ENCODE data around the gene ANKRD55. TPM values are rescaled to one million over a fixed set of nuclear protein-coding genes. Genes with fewer than 3 reads are reported as not detected.

Gene ANKRD55
- total RNA-seq, 1 donor from 2014 or later, result not detected

DNA sequence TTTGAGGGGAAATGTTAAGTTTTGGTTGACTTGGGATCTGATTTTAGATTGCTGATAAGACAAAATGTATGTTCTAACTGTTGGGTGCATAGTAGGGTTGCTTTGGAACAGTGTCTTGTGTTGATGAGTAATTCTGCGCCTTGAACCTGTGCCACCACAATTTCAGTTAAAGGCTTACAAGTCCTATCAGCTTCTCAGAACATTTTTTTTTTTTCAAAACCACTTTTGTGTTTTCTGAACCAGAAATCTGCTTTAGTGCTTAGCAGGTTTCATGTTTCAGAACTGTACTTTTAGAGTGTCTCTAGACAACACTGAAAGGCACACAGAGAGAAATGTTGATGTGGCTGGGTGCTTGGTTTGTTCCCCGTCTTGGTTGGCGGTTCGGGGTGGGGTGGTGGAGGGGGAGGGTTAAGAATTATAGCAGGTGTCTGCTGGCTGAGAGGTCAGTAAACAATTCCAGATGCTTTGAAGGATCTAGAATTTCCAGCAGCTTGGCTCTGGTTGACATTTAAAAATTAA is 84.6 kb downstream of the ANKRD55 start:
- H2AFZ ChIP-seq (ENCODE audit: low read depth, low read length), result no peak overlapping the region
- Mint-ChIP-seq H3K4me3 (ENCODE audit: unreplicated experiment) (no peak overlapping the region), H3K4me1 (ENCODE audit: low read depth, unreplicated experiment) (peaks cover 6% of the 10 kb centered on the region), H3K27ac (ENCODE audit: unreplicated experiment) (no peak overlapping the region), H3K36me3 (ENCODE audit: low read depth, unreplicated experiment) (no peaks in the 10 kb centered on the region), H3K9me3 (ENCODE audit: unreplicated experiment) (no peaks in the 10 kb centered on the region), H3K27me3 (ENCODE audit: low read depth, unreplicated experiment) (peaks cover 6% of the 10 kb centered on the region)
- H3K79me2 ChIP-seq (ENCODE audit: insufficient read depth, low read length), result no peaks in the 10 kb centered on the region
- no peak overlapping the region for H3K27ac ChIP-seq (ENCODE audit: low read depth, low read length)
- no peaks in the 10 kb centered on the region for H3K4me1 ChIP-seq (ENCODE audit: insufficient read depth, low read length)
- H3K4me2 ChIP-seq (ENCODE audit: low read length), result no peak overlapping the region
- H3K4me3 ChIP-seq (ENCODE audit: insufficient read depth, low read depth, low read length), result no peak overlapping the region
- no peaks in the 10 kb centered on the region for H3K9me3 ChIP-seq (ENCODE audit: insufficient read depth, low read depth, low read length)
- no peaks in the 10 kb centered on the region for H4K20me1 ChIP-seq (ENCODE audit: insufficient read depth, low read length)
- H3K36me3 ChIP-seq (ENCODE audit: insufficient read depth, low read length), result no peaks in the 10 kb centered on the region
- H3K27me3 ChIP-seq (ENCODE audit: insufficient read depth, low read length), result no peaks in the 10 kb centered on the region
- DNase-seq (ENCODE audit: low read depth) (no peak), FAIRE-seq (no peak)
- no peak overlapping the region for H3K9ac ChIP-seq (ENCODE audit: low read length)
- TF ChIP-seq EZH2 (IDR thresholded peaks at IDR 0.05; ENCODE audit: insufficient read depth, low read length), result no peak
- TF ChIP-seq, protein P1, sequence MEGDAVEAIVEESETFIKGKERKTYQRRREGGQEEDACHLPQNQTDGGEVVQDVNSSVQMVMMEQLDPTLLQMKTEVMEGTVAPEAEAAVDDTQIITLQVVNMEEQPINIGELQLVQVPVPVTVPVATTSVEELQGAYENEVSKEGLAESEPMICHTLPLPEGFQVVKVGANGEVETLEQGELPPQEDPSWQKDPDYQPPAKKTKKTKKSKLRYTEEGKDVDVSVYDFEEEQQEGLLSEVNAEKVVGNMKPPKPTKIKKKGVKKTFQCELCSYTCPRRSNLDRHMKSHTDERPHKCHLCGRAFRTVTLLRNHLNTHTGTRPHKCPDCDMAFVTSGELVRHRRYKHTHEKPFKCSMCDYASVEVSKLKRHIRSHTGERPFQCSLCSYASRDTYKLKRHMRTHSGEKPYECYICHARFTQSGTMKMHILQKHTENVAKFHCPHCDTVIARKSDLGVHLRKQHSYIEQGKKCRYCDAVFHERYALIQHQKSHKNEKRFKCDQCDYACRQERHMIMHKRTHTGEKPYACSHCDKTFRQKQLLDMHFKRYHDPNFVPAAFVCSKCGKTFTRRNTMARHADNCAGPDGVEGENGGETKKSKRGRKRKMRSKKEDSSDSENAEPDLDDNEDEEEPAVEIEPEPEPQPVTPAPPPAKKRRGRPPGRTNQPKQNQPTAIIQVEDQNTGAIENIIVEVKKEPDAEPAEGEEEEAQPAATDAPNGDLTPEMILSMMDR (IDR thresholded peaks at IDR 0.05; ENCODE audit: insufficient read depth, low read depth, low read length), result no peak

DNA sequence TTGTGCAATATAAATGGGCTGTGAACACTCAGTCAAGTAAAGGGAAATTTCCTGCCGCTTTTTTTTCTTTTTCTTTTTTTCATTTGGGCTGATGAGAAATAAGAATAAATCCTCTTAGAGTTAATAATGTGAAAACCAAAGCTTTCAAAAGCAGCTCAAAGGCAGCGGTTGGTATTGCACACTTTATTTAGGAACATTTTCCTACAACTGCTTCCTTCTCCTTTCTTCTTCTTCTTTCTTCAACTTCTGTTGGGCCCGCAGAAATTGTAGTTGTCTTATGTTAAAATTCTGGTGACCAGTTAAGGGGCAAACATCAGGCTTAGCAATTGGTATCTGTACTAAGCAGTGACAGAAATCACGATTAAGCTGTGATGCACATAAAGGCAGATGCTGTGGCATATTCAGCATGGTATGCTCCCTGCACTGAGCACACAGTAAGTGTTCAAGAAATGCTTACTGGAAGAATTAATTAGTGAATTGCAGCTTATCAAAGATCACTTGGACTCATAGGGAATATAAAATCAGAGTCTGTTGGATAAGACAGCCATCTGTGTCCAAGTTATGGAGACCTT is 85.4 kb downstream of the ANKRD55 start:
- no peak overlapping the region for H2AFZ ChIP-seq (ENCODE audit: low read depth, low read length)
- FAIRE-seq (no peak), DNase-seq (ENCODE audit: low read depth) (no peak)
- peaks cover 13% of the 10 kb centered on the region for H3K27me3 Mint-ChIP-seq (ENCODE audit: low read depth, unreplicated experiment)
- H3K36me3 ChIP-seq (ENCODE audit: insufficient read depth, low read length), result no peaks in the 10 kb centered on the region
- peaks cover 2% of the 10 kb centered on the region for H3K9me3 Mint-ChIP-seq (ENCODE audit: unreplicated experiment)
- H3K4me1 ChIP-seq (ENCODE audit: insufficient read depth, low read length), result no peaks in the 10 kb centered on the region
- no peak overlapping the region for H3K27ac ChIP-seq (ENCODE audit: low read depth, low read length)
- H3K4me3 Mint-ChIP-seq (ENCODE audit: unreplicated experiment), result no peak overlapping the region
- H4K20me1 ChIP-seq (ENCODE audit: insufficient read depth, low read length), result no peaks in the 10 kb centered on the region
- TF ChIP-seq, protein P1 (IDR thresholded peaks at IDR 0.05; ENCODE audit: insufficient read depth, low read depth, low read length), result no peak
- no peak for TF ChIP-seq EZH2 (IDR thresholded peaks at IDR 0.05; ENCODE audit: insufficient read depth, low read length)
- H3K4me2 ChIP-seq (ENCODE audit: low read length), result no peak overlapping the region
- H3K9ac ChIP-seq (ENCODE audit: low read length), result no peak overlapping the region
- peaks cover 6% of the 10 kb centered on the region for H3K4me1 Mint-ChIP-seq (ENCODE audit: low read depth, unreplicated experiment)
- no peaks in the 10 kb centered on the region for H3K27me3 ChIP-seq (ENCODE audit: insufficient read depth, low read length)
- no peak overlapping the region for H3K4me3 ChIP-seq (ENCODE audit: insufficient read depth, low read depth, low read length)
- H3K79me2 ChIP-seq (ENCODE audit: insufficient read depth, low read length), result no peaks in the 10 kb centered on the region
- no peaks in the 10 kb centered on the region for H3K9me3 ChIP-seq (ENCODE audit: insufficient read depth, low read depth, low read length)
- H3K36me3 Mint-ChIP-seq (ENCODE audit: low read depth, unreplicated experiment), result no peaks in the 10 kb centered on the region
- H3K27ac Mint-ChIP-seq (ENCODE audit: unreplicated experiment), result no peak overlapping the region

DNA sequence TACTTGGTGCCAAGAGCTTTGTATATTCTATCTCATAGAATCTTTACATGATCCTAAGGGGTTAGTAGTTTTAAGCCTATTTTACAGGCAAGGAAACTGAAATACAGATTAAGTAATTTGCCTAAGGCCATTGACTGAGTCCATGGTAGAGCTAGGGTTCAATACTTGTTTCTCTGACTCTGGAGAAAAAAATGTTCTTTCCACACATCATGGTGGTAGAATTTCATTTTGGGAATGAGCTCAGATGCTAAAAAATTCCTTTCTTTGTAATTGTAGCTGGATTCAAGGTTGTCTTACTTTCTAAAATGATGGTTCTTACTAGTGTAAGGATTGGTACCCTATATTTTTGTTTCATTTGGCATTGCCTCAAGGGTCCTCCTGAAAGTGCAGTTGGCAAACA is 86.0 kb downstream of the ANKRD55 start:
- no peaks in the 10 kb centered on the region for H3K4me1 ChIP-seq (ENCODE audit: insufficient read depth, low read length)
- H3K27ac Mint-ChIP-seq (ENCODE audit: unreplicated experiment), result no peak overlapping the region
- peaks cover 13% of the 10 kb centered on the region for H3K27me3 Mint-ChIP-seq (ENCODE audit: low read depth, unreplicated experiment)
- H3K27me3 ChIP-seq (ENCODE audit: insufficient read depth, low read length), result no peaks in the 10 kb centered on the region
- no peak overlapping the region for H3K4me2 ChIP-seq (ENCODE audit: low read length)
- no peak for DNase-seq (ENCODE audit: low read depth)
- no peaks in the 10 kb centered on the region for H4K20me1 ChIP-seq (ENCODE audit: insufficient read depth, low read length)
- H3K9me3 ChIP-seq (ENCODE audit: insufficient read depth, low read depth, low read length), result no peaks in the 10 kb centered on the region
- TF ChIP-seq, protein P1 (IDR thresholded peaks at IDR 0.05; ENCODE audit: insufficient read depth, low read depth, low read length), result no peak
- no peak for TF ChIP-seq EZH2 (IDR thresholded peaks at IDR 0.05; ENCODE audit: insufficient read depth, low read length)
- H3K4me3 ChIP-seq (ENCODE audit: insufficient read depth, low read depth, low read length), result no peak overlapping the region
- no peak overlapping the region for H3K9ac ChIP-seq (ENCODE audit: low read length)
- H3K9me3 Mint-ChIP-seq (ENCODE audit: unreplicated experiment), result peaks cover 2% of the 10 kb centered on the region
- peaks cover 6% of the 10 kb centered on the region for H3K4me1 Mint-ChIP-seq (ENCODE audit: low read depth, unreplicated experiment)
- H3K4me3 Mint-ChIP-seq (ENCODE audit: unreplicated experiment), result no peak overlapping the region
- no peak overlapping the region for H2AFZ ChIP-seq (ENCODE audit: low read depth, low read length)
- no peaks in the 10 kb centered on the region for H3K79me2 ChIP-seq (ENCODE audit: insufficient read depth, low read length)
- no peak for FAIRE-seq
- no peaks in the 10 kb centered on the region for H3K36me3 Mint-ChIP-seq (ENCODE audit: low read depth, unreplicated experiment)
- no peak overlapping the region for H3K27ac ChIP-seq (ENCODE audit: low read depth, low read length)
- H3K36me3 ChIP-seq (ENCODE audit: insufficient read depth, low read length), result no peaks in the 10 kb centered on the region
